ENCODE results near the gene SLC35G6.

DNA sequence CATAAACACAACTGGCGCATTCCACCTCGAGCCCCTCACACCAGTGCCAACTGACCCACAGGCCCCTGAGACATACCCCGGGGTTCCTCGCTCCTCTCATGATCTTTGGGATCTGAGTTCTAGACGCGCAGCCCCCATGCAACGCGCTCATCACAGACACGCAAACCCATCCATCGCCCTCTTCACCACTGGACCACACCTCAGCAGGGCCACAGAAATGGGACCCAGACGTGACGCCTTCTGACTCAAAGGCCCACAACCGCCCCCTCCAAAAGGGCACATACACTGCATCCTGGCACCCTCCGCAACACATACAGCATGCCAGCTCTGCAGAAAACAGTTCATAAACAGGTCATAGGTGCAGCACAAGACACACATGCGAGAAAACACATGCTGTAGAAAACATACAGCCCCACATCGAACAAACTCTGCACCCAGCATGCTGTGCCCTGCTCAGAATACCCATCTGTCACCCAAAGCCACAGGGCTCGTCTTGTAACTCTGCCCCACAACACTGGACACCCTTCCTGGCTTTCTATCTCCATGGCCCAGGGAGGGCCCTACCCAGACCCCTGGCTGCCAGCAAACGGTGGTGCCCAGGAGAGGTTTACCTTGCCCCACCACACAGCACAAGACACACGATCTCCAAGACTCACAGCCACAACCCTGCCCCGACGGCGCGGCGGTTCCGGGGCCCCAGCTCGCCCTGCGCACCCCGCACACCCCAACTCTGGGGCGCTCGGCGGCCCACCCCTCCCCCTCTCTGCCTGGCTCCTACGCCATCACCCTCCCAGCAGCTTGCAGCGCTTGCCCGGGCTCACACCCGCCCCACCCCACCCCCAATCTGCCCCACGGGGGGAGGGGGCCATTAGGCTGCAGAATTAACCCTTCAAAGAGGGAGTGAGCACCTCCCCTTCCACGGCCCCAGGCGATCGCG, 2.7 kb upstream of the SLC35G6 start:
- TF ChIP-seq, protein P1, sequence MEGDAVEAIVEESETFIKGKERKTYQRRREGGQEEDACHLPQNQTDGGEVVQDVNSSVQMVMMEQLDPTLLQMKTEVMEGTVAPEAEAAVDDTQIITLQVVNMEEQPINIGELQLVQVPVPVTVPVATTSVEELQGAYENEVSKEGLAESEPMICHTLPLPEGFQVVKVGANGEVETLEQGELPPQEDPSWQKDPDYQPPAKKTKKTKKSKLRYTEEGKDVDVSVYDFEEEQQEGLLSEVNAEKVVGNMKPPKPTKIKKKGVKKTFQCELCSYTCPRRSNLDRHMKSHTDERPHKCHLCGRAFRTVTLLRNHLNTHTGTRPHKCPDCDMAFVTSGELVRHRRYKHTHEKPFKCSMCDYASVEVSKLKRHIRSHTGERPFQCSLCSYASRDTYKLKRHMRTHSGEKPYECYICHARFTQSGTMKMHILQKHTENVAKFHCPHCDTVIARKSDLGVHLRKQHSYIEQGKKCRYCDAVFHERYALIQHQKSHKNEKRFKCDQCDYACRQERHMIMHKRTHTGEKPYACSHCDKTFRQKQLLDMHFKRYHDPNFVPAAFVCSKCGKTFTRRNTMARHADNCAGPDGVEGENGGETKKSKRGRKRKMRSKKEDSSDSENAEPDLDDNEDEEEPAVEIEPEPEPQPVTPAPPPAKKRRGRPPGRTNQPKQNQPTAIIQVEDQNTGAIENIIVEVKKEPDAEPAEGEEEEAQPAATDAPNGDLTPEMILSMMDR (conservative IDR thresholded peaks at IDR 0.05 in 1 of 2, IDR thresholded peaks at IDR 0.05 in 1 of 2; ENCODE audit: low read depth in 1 of 2, low read length in 2 of 2): no peak
- TF ChIP-seq EZH2 (IDR thresholded peaks at IDR 0.05; ENCODE audit: low read length, missing control alignments): no peak
